ENCODE results near the gene FGF18.

GRCh38 chr5:171464829-171465228 lies 45.4 kb downstream of the FGF18 start:
- TF ChIP-seq CTCF (IDR thresholded peaks at IDR 0.05): no peak
- no peak for TF ChIP-seq POLR2A (IDR thresholded peaks at IDR 0.05; ENCODE audit: low read depth)
- no peak for TF ChIP-seq EP300 (IDR thresholded peaks at IDR 0.05)
- no peak for TF ChIP-seq POLR2AphosphoS5 (IDR thresholded peaks at IDR 0.05)
